Stimulated activated CD8-positive, alpha-beta memory T cell treated with anti-CD3 and anti-CD28 coated beads, Interleukin-12 subunit alpha, Interleukin-12 subunit beta, amount 100 ng/mL, for 4 hours (primary cell): ENCODE results near the gene PAPOLA.
"Not testable (repeated sequence)": the region's sequence is repeated elsewhere in the genome, so short reads cannot be mapped to it uniquely, and the experiment has no call there.

Experiments
- DNase-seq: peaks from one replicate; pipeline ENCODE4 v3.0.0-alpha.2; 2020; ENCODE audit warnings: low read depth

Gene PAPOLA

GRCh38 chr14:96501740-96502620 is at the start of gene PAPOLA:
TSS of gene PAPOLA (plus strand) at chr14:96502382. CDS start at chr14:96502593, 211 bp downstream.
- DNase-seq, result peak; percentile 95

- no peak for DNase-seq
Observed at GRCh38 chr14:96452684-96453083, 49.5 kb upstream of the PAPOLA start.

GRCh38 chr14:96455588-96455987 is 46.6 kb upstream of the PAPOLA start:
- no peak for DNase-seq

GRCh38 chr14:96459851-96460250 is 42.3 kb upstream of the PAPOLA start:
- DNase-seq, result no peak

- no peak for DNase-seq
Observed at GRCh38 chr14:96461950-96462798, 40.0 kb upstream of the PAPOLA start.

GRCh38 chr14:96464136-96464535 is 38.0 kb upstream of the PAPOLA start:
- DNase-seq, result no peak

- no peak for DNase-seq
Observed at GRCh38 chr14:96466918-96467317, 35.3 kb upstream of the PAPOLA start.

GRCh38 chr14:96470331-96470730 is 31.9 kb upstream of the PAPOLA start:
- DNase-seq, result no peak

- DNase-seq, result not testable (repeated sequence)
Observed at GRCh38 chr14:96470967-96471366, 31.2 kb upstream of the PAPOLA start.

- no peak for DNase-seq
Observed at GRCh38 chr14:96478119-96478518, 24.1 kb upstream of the PAPOLA start.

GRCh38 chr14:96479435-96480146 is 22.6 kb upstream of the PAPOLA start:
- DNase-seq, result no peak

GRCh38 chr14:96481731-96482314 is 20.4 kb upstream of the PAPOLA start:
- DNase-seq, result no peak

GRCh38 chr14:96482986-96483385 is 19.2 kb upstream of the PAPOLA start:
- no peak for DNase-seq

- no peak for DNase-seq
Observed at GRCh38 chr14:96484399-96484798, 17.8 kb upstream of the PAPOLA start.

GRCh38 chr14:96486705-96487104 is 15.5 kb upstream of the PAPOLA start:
- DNase-seq, result no peak

- no peak for DNase-seq
Observed at GRCh38 chr14:96489327-96489726, 12.9 kb upstream of the PAPOLA start.

- no peak for DNase-seq
Observed at GRCh38 chr14:96493178-96493577, 9.0 kb upstream of the PAPOLA start.

- DNase-seq, result no peak
Observed at GRCh38 chr14:96494331-96494730, 7.9 kb upstream of the PAPOLA start.

- no peak for DNase-seq
Observed at GRCh38 chr14:96497087-96497486, 5.1 kb upstream of the PAPOLA start.

- no peak for DNase-seq
Observed at GRCh38 chr14:96497586-96497985, 4.6 kb upstream of the PAPOLA start.

- peak; percentile 8 for DNase-seq
Observed at GRCh38 chr14:96501217-96501739, 904 bp upstream of the PAPOLA start.
